HepG2 (cell line): ENCODE measurements around the gene LTA4H. TPM values are rescaled to one million over a fixed set of nuclear protein-coding genes. Genes with fewer than 3 reads are reported as not detected.

ENCODE experiments used
- ATAC-seq: fragments of 200-7000 bp; cut with Tn5 transposase; 3 replicates; pipeline ENCODE4 v1.9.1; 2020; ENCODE audit warnings: mild to moderate bottlenecking, moderate library complexity
- BruUV-seq: library from RNA; stranded (reverse); fragments of 400-500 nt; replicated peaks from 2 replicates; lab custom pipeline; 2021; lab: Mats Ljungman, UMichigan
- CTCF ChIA-PET: fragments of 300-600 bp; formaldehyde crosslinking; extraction: SDS; loops from one replicate; lab custom pipeline; 2021; ENCODE audit warnings: low total read pairs, inconsistent platforms, low intra/inter-chr PET ratio; lab: Yijun Ruan, JAX
- POLR2A ChIA-PET: fragments of 350-600 bp; sonication (Branson Sonifier 250); formaldehyde crosslinking; loops from one replicate; lab custom pipeline; 2020; ENCODE audit warnings: antibody characterized with exemption, inconsistent platforms; lab: Yijun Ruan, JAX
- DNase-seq: peaks from one replicate; pipeline ENCODE4 v3.0.0-alpha.2; 2015; ENCODE audit warnings: low spot score
- FAIRE-seq: peaks from 3 replicates; lab custom pipeline; 2011; peaks lifted over from hg19 to GRCh38; lab: Jason Lieb, UNC
- H2AFZ ChIP-seq: one replicate; pipeline ENCODE4 v1.6.1; 2011; ENCODE audit warnings: low read length, inconsistent platforms
- H3K27ac ChIP-seq: fragments of 300-600 bp; 3 replicates; pipeline ENCODE4 v1.8.0; 2011; ENCODE audit warnings: mixed run types, mild to moderate bottlenecking, mixed read lengths, low read length, inconsistent platforms; ENCODE audit not compliant: insufficient read depth; ENCODE audit errors: extremely low read length
- H3K27me3 ChIP-seq, 2 experiments: fragments of 200-600 bp in 1 of 2; 2 replicates in 1 of 2; 3 replicates in 1 of 2; pipeline versions ENCODE4 v1.6.0 to v1.8.0; 2011; ENCODE audit warnings: low read length in 2 of 2, mild to moderate bottlenecking in 2 of 2, moderate library complexity in 2 of 2, inconsistent platforms in 1 of 2; ENCODE audit not compliant: insufficient read depth in 2 of 2, control insufficient read depth in 1 of 2
- H3K36me3 ChIP-seq, 2 experiments: fragments of 200-600 bp in 1 of 2; replicated peaks in 1 of 2; 2 replicates in 1 of 2; 3 replicates in 1 of 2; pipeline versions ENCODE4 v1.5.1 to v1.8.0; 2011; ENCODE audit warnings: low read length in 2 of 2, inconsistent platforms in 1 of 2; ENCODE audit not compliant: insufficient read depth in 2 of 2, control insufficient read depth in 1 of 2
- H3K4me1 ChIP-seq: 2 replicates; pipeline ENCODE4 v1.5.1; 2012; ENCODE audit warnings: low read length, inconsistent platforms; ENCODE audit not compliant: insufficient read depth
- H3K4me2 ChIP-seq: 2 replicates; pipeline ENCODE4 v1.6.0; 2011; ENCODE audit warnings: low read depth, low read length, inconsistent platforms
- H3K4me3 ChIP-seq, 3 experiments: fragments of 200-600 bp in 1 of 3; sonication (generic), shearing (Covaris generic) in 1 of 3; replicated peaks in 1 of 3; 2 replicates each; pipeline ENCODE4 v1.5.1; 2011 to 2016; ENCODE audit warnings: low read length in 3 of 3, inconsistent platforms in 2 of 3, low read depth in 2 of 3, mild to moderate bottlenecking in 2 of 3, control low read depth in 1 of 3, mixed read lengths in 1 of 3; ENCODE audit not compliant: insufficient read depth in 1 of 3
- H3K79me2 ChIP-seq: one replicate; pipeline ENCODE4 v1.6.1; 2011; ENCODE audit warnings: low read length, inconsistent platforms; ENCODE audit not compliant: insufficient read depth
- H3K9ac ChIP-seq: 2 replicates; pipeline ENCODE4 v1.6.0; 2011; ENCODE audit warnings: mild to moderate bottlenecking, low read depth, low read length, inconsistent platforms; ENCODE audit not compliant: insufficient read depth
- H3K9me3 ChIP-seq: 2 replicates; pipeline ENCODE4 v1.5.1; 2012; ENCODE audit warnings: mild to moderate bottlenecking, low read length
- H4K20me1 ChIP-seq: 2 replicates; pipeline ENCODE4 v1.6.0; 2011; ENCODE audit warnings: inconsistent platforms, mild to moderate bottlenecking, low read length, moderate library complexity; ENCODE audit not compliant: insufficient read depth
- BRCA1 ChIP-seq: sonication (generic); formaldehyde crosslinking; IDR thresholded peaks from 2 replicates; pipeline ENCODE4 v1.4.0; 2020; ENCODE audit warnings: missing genetic modification reagents
- CCAR2 ChIP-seq: fragments of 200-400 bp; formaldehyde crosslinking; optimal IDR thresholded peaks from 2 replicates; pipeline ENCODE3; 2018; ENCODE audit warnings: low read depth, mild to moderate bottlenecking, low read length, moderate library complexity
- CCDC6 ChIP-seq: sonication (generic); formaldehyde crosslinking; IDR thresholded peaks from 2 replicates; pipeline ENCODE4 v1.8.1; 2022; ENCODE audit warnings: mild to moderate bottlenecking, missing genetic modification reagents, moderate library complexity
- GMEB1 ChIP-seq: sonication (generic); formaldehyde crosslinking; IDR thresholded peaks from 2 replicates; pipeline ENCODE4 v1.5.1; 2020; ENCODE audit warnings: missing genetic modification reagents, mild to moderate bottlenecking, borderline replicate concordance
- HES4 ChIP-seq: sonication (generic); formaldehyde crosslinking; IDR thresholded peaks from 2 replicates; pipeline ENCODE4 v1.9.0; 2021; ENCODE audit warnings: mild to moderate bottlenecking, missing genetic modification reagents, borderline replicate concordance
- SMC3 ChIP-seq: IDR thresholded peaks from 2 replicates; pipeline ENCODE4 v1.6.1; 2011; ENCODE audit warnings: low read length, improper control_type of control experiment
- STAG1 ChIP-seq: sonication (generic); formaldehyde crosslinking; IDR thresholded peaks from 2 replicates; pipeline ENCODE4 v1.4.0; 2020; ENCODE audit warnings: missing genetic modification reagents
- ZBTB26 ChIP-seq: IDR thresholded peaks from 2 replicates; pipeline ENCODE4 v1.6.1; 2016; ENCODE audit warnings: missing compliant biosample characterization, missing genetic modification reagents, borderline replicate concordance
- ZFP62 ChIP-seq: sonication (generic); formaldehyde crosslinking; IDR thresholded peaks from 2 replicates; pipeline ENCODE4 v1.4.0; 2020; ENCODE audit warnings: missing genetic modification reagents
- ZSCAN29 ChIP-seq: sonication (generic); formaldehyde crosslinking; conservative IDR thresholded peaks from 2 replicates; pipeline ENCODE4 v1.4.0; 2020; ENCODE audit warnings: mild to moderate bottlenecking, missing genetic modification reagents
- WGBS: methylation state at CpG from one replicate; pipeline ENCODE4 v1.1.6; 2017; ENCODE audit warnings: low lambda C conversion rate; 5-methylcytosine and 5-hydroxymethylcytosine counted together
- in situ Hi-C: cut with HindIII; loops from 2 replicates; pipeline ENCODE4 v1.10.0; 2017; ENCODE audit warnings: low pct_unique_long_range_greater_than_20kb; ENCODE audit not compliant: extremely low pct_ligation_motif_present
- intact Hi-C: fragments of 100-400 bp; cut with micrococcal nuclease; formaldehyde crosslinking; loops from one replicate; pipeline ENCODE4 v1.10.0; 2022; ENCODE audit not compliant: unreplicated experiment
- polyA plus RNA-seq, 8 experiments: library from polyadenylated mRNA; depleted of rRNA in 3 of 8; stranded (reverse) in 7 of 8; unstranded in 1 of 8; fragments of >200 nt; fragmentation: Illumina TruSeq in 4 of 8; extraction: Trizol in 4 of 8; gene quantifications; 2 replicates each; pipeline versions ENCODE4 v1.2.1 to v1.2.3, GENCODE V29; 2011 to 2016; ENCODE audit warnings: low read depth in 4 of 8, missing spikeins in 1 of 8, mixed read lengths in 1 of 8; ENCODE audit not compliant: insufficient read depth in 1 of 8
- total RNA-seq, 5 experiments: library from RNA; depleted of rRNA; stranded (reverse); fragments of >200 nt; fragmentation: Illumina TruSeq; extraction: Trizol; gene quantifications; 2 replicates each; pipeline ENCODE4 v1.2.3, GENCODE V29; 2016; ENCODE audit warnings: low read depth in 1 of 5

LTA4H gene
- total and polyA plus RNA-seq, 2 of the 13 experiments (the other 11 are each of a cell fraction or from before 2014, with no cell fraction given) = 87.5 to 90.4 TPM

GRCh38 chr12:96006727-96007126 lies 28.7 kb downstream of the LTA4H start:
- H2AFZ ChIP-seq = no peak overlapping the region
- ChIA-PET POLR2A (no interaction called here), CTCF (no interaction called here)
- no peak for ATAC-seq
- WGBS = 93% methylated on average over 1 of the region's 1 CpG
- no peak overlapping the region for H3K4me3 ChIP-seq
- TF ChIP-seq BRCA1 (CRISPR knock-in tag) (no peak), CCDC6 (CRISPR knock-in tag) (no peak), HES4 (CRISPR knock-in tag) (no peak), CCAR2 (no peak), GMEB1 (CRISPR knock-in tag) (no peak), SMC3 (no peak), ZBTB26 (CRISPR knock-in tag) (no peak), STAG1 (CRISPR knock-in tag) (no peak), ZFP62 (CRISPR knock-in tag) (no peak), ZSCAN29 (CRISPR knock-in tag) (no peak)
- TF ChIP-seq, all 625 proteins: peak for 0
- H3K9ac ChIP-seq = no peak overlapping the region
- no peak overlapping the region for H3K27ac ChIP-seq
- no peak for DNase-seq
- H3K9me3 ChIP-seq = no peaks in the 10 kb centered on the region
- in situ Hi-C loops (no loop called here), intact Hi-C loops (no loop called here)
- no TSS peak for BruUV-seq
- H3K27me3 ChIP-seq = no peaks in the 10 kb centered on the region
- FAIRE-seq = no peak
- H3K79me2 ChIP-seq = no peaks in the 10 kb centered on the region
- H3K4me1 ChIP-seq = no peaks in the 10 kb centered on the region
- H3K36me3 ChIP-seq = peaks cover 7 to 61% of the 10 kb centered on the region in 2 experiments
- no peak overlapping the region for H3K4me2 ChIP-seq
- H4K20me1 ChIP-seq = no peaks in the 10 kb centered on the region
